Thymus (tissue), 11 donors: ENCODE measurements around the gene SPTBN5. TPM values are rescaled to one million over a fixed set of nuclear protein-coding genes. Genes with fewer than 3 reads are reported as not detected.
A peak's percentile ranks its signal among the peaks of the same experiment; 100 is the strongest.

ENCODE experiments used
- DNase-seq, 9 donors: peaks; one replicate each; pipeline ENCODE4 v3.0.0-alpha.2; 2013; ENCODE audit warnings: low spot score in 9 of 9, low read depth in 6 of 9, missing footprints in 1 of 9
- H3K27ac ChIP-seq, 2 donors: one replicate each; pipeline ENCODE4 v1.5.1; 2013; ENCODE audit warnings: control low read depth in 1 of 2, low read depth in 1 of 2, low read length in 1 of 2, mild to moderate bottlenecking in 1 of 2, moderate library complexity in 1 of 2
- H3K27me3 ChIP-seq, 2 donors: one replicate each; pipeline ENCODE4 v1.5.1; 2013; ENCODE audit warnings: low read length in 1 of 2; ENCODE audit not compliant: control insufficient read depth in 2 of 2, insufficient read depth in 1 of 2
- H3K36me3 ChIP-seq, 2 donors: one replicate each; pipeline ENCODE4 v1.5.1; 2013; ENCODE audit warnings: low read length in 1 of 2, mild to moderate bottlenecking in 1 of 2, moderate library complexity in 1 of 2; ENCODE audit not compliant: control insufficient read depth in 2 of 2, insufficient read depth in 2 of 2
- H3K4me1 ChIP-seq, 2 donors: one replicate each; pipeline ENCODE4 v1.5.1; 2013; ENCODE audit warnings: low read length in 2 of 2; ENCODE audit not compliant: control insufficient read depth in 2 of 2, insufficient read depth in 2 of 2
- H3K4me3 ChIP-seq, 2 donors: one replicate each; pipeline ENCODE4 v1.5.1; 2013; ENCODE audit warnings: low read length in 2 of 2, control low read depth in 1 of 2, mild to moderate bottlenecking in 1 of 2
- H3K9me3 ChIP-seq, 2 donors: one replicate each; pipeline ENCODE4 v1.5.1; 2013; ENCODE audit warnings: low read length in 1 of 2, mild to moderate bottlenecking in 1 of 2; ENCODE audit not compliant: control insufficient read depth in 2 of 2, insufficient read depth in 1 of 2
- WGBS: extraction: QIAGEN DNeasy Blood & Tissue Kit; methylation state at CpG from one replicate; pipeline ENCODE4 v1.1.7; 2013; 5-methylcytosine and 5-hydroxymethylcytosine counted together
- polyA plus RNA-seq: library from polyadenylated mRNA; stranded (reverse); fragments of 200-250 nt; gene quantifications from one replicate; pipeline ENCODE4 v1.2.3, GENCODE V29; 2013
- total RNA-seq: library from RNA; stranded (reverse); fragments of 120-200 nt; gene quantifications from one replicate; pipeline ENCODE4 v1.2.4, GENCODE V29; 2013
- donor health status: healthy.

The SPTBN5 gene
- total and polyA plus RNA-seq, 2 donors, result 0.57 to 1.6 TPM

- Histone ChIP-seq H3K27ac (no peak overlapping the region), H3K4me3 (no peak overlapping the region), H3K36me3 (peaks cover 25 to 27% of the 10 kb centered on the region in 2 donors), H3K27me3 (no peaks in the 10 kb centered on the region), H3K4me1 (peaks cover 0 to 34% of the 10 kb centered on the region in 2 donors), H3K9me3 (no peaks in the 10 kb centered on the region)
- WGBS, result 87% methylated on average over 5 of the region's 5 CpGs
- no peak for DNase-seq
Measured at GRCh38 chr15:41810651-41811431, 83.0 kb downstream of the SPTBN5 start.

- WGBS, result 49% methylated on average over 12 of the region's 12 CpGs
Measured at GRCh38 chr15:41809526-41810220, 84.2 kb downstream of the SPTBN5 start.

GRCh38 chr15:41809121-41809520, 84.7 kb downstream of the SPTBN5 start:
- Histone ChIP-seq H3K36me3 (peaks cover 16 to 21% of the 10 kb centered on the region in 2 donors), H3K27ac (no peak overlapping the region), H3K4me1 (peaks cover 6 to 51% of the 10 kb centered on the region in 2 donors)

More at GRCh38 chr15:41809526-41810220, 84.2 kb downstream of the SPTBN5 start:
- DNase-seq, result peak in 2 of 9 donors; percentile 42 to 61
- Histone ChIP-seq H3K27me3 (no peaks in the 10 kb centered on the region), H3K9me3 (no peaks in the 10 kb centered on the region), H3K36me3 (peaks cover 20 to 26% of the 10 kb centered on the region in 2 donors), H3K4me3 (no peak overlapping the region), H3K27ac (no peak overlapping the region), H3K4me1 (peaks cover 3 to 45% of the 10 kb centered on the region in 2 donors)

GRCh38 chr15:41806291-41807181, 87.3 kb downstream of the SPTBN5 start:
- Histone ChIP-seq H3K4me1 (peaks cover 6 to 49% of the 10 kb centered on the region in 2 donors), H3K27me3 (no peaks in the 10 kb centered on the region), H3K4me3 (no peak overlapping the region), H3K27ac (no peak overlapping the region), H3K36me3 (no peaks in the 10 kb centered on the region), H3K9me3 (no peaks in the 10 kb centered on the region)
- DNase-seq, result no peak
- 94% methylated on average over 10 of the region's 10 CpGs for WGBS

More at GRCh38 chr15:41809121-41809520, 84.7 kb downstream of the SPTBN5 start:
- no peaks in the 10 kb centered on the region for H3K27me3 ChIP-seq
- DNase-seq, result no peak
- no peaks in the 10 kb centered on the region for H3K9me3 ChIP-seq
- H3K4me3 ChIP-seq, result no peak overlapping the region
- 90% methylated on average over 2 of the region's 2 CpGs for WGBS

- H3K4me1 ChIP-seq, result peaks cover 6 to 42% of the 10 kb centered on the region in 2 donors
- peaks cover 0 to 3% of the 10 kb centered on the region in 2 donors for H3K36me3 ChIP-seq
- H3K27ac ChIP-seq, result no peak overlapping the region
- no peaks in the 10 kb centered on the region for H3K27me3 ChIP-seq
- DNase-seq, result no peak
- WGBS, result 93% methylated on average over 3 of the region's 3 CpGs
- no peak overlapping the region for H3K4me3 ChIP-seq
- H3K9me3 ChIP-seq, result no peaks in the 10 kb centered on the region
Measured at GRCh38 chr15:41805711-41806110, 88.1 kb downstream of the SPTBN5 start.

- no peaks in the 10 kb centered on the region for H3K27me3 ChIP-seq
- no peak overlapping the region for H3K4me3 ChIP-seq
- 55% methylated on average over 8 of the region's 8 CpGs for WGBS
- peak overlapping the region; percentile 64 to 70 for H3K27ac ChIP-seq
- peaks cover 6 to 36% of the 10 kb centered on the region in 2 donors for H3K4me1 ChIP-seq
- H3K9me3 ChIP-seq, result no peaks in the 10 kb centered on the region
- peaks cover 4 to 10% of the 10 kb centered on the region in 2 donors for H3K36me3 ChIP-seq
- no peak for DNase-seq
Measured at GRCh38 chr15:41804916-41805666, 88.8 kb downstream of the SPTBN5 start.

GRCh38 chr15:41804361-41804760, 89.5 kb downstream of the SPTBN5 start:
- H3K27ac ChIP-seq, result peak overlapping the region; percentile 58 to 64

GRCh38 chr15:41801850-41802455, 91.9 kb downstream of the SPTBN5 start:
- Histone ChIP-seq H3K9me3 (no peaks in the 10 kb centered on the region), H3K36me3 (peaks cover 4 to 16% of the 10 kb centered on the region in 2 donors), H3K27me3 (no peaks in the 10 kb centered on the region), H3K27ac (no peak overlapping the region), H3K4me1 (peaks cover 12 to 37% of the 10 kb centered on the region in 2 donors), H3K4me3 (no peak overlapping the region)
- WGBS, result 98% methylated on average over 3 of the region's 3 CpGs
- no peak for DNase-seq

More at GRCh38 chr15:41804361-41804760, 89.5 kb downstream of the SPTBN5 start:
- Histone ChIP-seq H3K27me3 (no peaks in the 10 kb centered on the region), H3K4me1 (peaks cover 6 to 29% of the 10 kb centered on the region in 2 donors), H3K4me3 (no peak overlapping the region), H3K36me3 (peaks cover 4 to 16% of the 10 kb centered on the region in 2 donors), H3K9me3 (no peaks in the 10 kb centered on the region)
- WGBS, result 95% methylated on average over 2 of the region's 2 CpGs
- DNase-seq, result no peak
